Measurements from ENCODE around the gene ARHGEF10L.

Gene ARHGEF10L

DNA sequence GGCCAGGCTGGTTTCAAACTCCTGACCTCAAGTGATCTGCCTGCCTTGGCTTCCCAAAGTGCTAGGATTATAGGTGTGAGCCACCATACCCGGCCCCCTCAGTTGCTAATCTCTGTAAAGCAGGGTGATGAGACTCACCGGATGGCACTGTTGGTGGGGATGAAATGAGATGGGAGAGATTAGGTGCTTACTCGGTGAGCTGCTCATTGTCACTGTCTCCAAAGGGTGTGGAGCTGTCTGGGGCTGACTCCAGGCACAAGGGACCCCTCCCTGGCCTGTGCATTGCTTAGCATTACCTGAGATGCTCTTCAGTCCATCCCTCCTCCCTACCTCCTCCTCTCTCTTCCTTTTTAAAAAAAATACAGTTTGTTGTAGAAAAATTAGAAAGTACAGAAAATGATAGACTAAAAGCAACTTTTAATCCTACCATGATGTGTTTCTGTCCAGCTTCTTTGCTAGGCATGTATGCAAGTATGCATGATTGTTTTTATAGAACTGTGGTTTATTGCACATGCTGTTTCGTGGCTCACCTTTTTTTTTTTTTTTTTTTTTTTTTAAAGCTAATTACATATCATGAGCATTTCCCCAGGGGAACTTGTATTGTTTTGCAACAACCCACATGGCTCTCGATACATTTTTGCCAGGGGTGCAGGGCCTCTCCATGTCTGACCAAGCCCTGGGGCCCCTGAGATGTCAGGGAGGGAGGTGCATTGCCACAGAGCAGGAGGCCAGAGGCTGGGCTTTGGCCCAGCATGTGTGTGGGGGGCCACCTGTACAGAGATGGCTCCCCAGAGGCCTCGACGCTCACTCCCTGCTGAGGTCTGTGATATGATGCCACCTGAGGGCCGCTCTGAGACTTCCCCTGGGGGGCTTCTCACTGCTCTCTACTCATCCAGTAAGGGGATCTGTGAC is 55.4 kb downstream of the ARHGEF10L start:
- DNase-seq, result no peak

DNA sequence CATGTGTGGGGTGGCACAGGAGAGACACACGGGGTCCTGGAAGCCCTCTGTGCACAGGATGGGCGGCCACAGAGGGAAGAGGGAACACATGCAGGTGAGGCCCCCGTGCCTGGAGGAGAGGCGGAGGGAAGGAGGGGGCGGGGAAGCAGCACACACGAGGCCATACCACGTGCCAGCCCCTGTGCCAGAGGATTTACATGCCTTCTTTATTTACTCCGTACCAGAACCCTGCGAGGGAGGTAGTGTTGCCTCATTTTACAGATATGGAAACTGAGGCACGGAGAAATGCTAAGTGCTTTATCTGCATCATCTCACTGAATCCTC is 56.1 kb downstream of the ARHGEF10L start:
- DNase-seq, result no peak

DNA sequence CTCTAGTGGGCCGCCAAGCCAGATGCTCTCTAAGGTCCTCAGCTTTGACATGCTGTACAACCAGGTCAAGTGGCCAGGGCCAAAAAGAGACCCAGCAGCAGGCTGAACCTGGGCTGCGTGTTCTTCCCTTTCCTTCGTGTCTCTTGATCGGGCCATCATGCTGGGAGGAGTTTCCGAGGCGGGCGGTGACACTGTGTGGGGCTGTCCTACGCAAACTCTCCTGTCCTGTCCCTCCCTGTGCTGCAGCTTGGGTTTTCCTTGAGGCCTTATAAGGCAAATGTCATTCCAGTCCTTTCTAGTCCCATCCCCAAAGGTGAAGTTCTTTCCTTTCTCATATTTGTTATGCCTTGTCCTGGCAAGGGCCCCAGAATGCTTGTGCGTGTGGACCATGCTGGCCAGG is 56.7 kb downstream of the ARHGEF10L start:
- no peak for DNase-seq

DNA sequence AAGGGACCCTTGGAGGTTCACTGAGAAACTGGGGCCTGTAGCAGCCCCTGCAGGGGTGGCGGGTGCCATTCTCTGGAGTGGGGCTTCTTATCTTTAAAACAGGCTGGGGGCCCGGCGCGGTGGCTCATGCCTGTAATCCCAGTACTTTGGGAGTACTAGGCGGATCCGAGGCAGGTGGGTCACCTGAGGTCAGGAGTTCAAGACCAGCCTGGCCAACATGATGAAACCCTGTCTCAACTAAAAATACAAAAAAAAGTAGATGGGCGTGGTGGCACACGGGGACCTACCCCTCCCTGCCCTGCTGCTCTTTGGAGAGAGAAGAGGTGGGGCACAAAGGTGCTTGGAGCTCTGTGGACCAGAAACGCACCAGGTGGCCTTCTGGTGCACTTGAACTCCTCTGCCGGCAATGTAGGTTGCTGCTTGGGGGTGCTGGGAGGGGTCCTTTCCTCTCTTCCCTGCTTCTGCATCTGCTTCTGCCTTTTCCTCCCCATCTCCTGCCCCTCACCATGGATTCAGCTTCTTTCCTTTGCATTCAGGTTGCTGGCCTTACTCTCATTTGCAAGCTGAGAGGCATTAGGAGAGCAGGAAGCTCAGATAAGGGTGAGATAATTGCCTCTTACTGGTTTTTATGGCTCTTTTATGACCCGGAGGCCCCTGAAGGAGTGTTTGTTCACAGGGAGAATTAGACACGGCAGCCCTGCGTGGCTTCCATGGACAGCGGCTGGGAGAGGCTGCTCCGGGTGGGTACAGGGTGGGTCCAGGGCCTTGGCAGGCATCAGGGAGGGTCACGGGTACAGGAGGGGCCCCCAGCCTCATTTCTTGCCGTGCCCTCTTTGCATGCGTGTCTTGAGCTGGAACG is 57.4 kb downstream of the ARHGEF10L start:
- peak in 1 of 2 experiments; percentile 46 for DNase-seq

DNA sequence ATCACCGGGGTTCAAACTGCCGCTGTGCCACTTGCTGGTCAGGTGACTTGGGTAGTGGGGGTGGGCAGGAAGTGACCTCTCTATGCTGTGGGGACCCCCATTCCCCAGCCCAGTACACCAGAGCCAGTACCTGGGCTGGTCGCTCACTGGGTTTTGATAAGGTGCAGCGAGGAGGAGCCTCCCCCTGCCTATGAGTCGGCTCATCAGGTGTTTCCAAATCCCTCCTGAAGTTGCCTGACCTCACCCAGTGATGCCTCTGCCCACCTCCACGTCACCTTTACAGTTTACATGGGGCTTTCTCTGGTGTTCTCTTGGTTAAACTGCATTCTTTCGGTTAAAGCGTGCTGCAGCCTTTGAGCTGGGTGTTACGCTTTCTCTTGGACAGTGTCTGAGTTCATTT is 58.2 kb downstream of the ARHGEF10L start:
- no peak for DNase-seq

DNA sequence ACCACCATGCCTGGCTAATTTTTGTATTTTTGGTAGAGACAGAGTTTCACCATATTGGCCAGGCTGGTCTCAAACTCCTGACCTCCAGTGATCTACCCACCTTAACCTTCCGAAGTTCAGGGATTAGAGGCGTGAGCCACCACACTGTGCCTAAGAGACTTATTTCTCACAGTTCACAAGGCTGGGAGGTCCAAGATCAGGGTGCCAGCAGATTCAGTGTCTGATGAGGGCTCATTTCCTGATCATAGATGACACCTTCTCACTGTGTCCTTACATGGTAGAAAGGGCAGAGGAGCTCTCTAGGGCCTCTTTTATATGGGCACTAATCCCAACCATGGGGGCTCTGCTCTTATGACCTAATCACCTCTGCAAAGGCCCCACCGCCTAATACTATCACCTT is 58.8 kb downstream of the ARHGEF10L start:
- DNase-seq, result no peak

DNA sequence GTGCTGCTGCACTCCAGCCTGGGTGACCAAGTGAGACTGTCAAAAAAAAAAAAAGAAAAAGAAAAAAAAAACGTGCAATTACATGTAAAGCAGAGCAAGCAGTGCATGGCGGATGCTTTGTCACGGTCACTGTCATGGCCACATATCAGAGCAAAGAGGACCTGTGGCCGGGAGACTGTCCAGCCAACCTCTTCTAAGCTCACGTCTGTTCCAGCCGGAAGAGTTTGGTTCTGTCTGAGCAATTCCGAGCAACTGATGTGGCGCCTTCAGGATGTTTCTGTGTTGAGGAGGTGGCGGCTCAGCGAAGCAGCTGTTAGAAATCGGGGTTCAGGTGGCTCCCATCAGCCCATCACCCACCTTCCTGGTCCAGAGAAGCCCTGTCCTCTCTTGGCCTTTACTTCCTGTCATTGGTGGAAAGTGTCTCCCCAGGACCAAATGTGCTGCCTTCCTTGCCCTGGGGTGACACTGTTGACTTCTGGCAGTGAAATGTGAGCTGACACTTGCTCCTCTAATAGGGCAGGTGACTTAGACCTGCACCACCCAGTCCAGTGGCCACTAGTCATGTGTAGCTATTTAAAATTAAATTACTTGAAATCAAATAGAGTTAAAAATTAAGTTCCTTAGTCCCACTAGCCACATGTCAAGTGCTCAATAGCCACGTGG is 59.9 kb downstream of the ARHGEF10L start:
- DNase-seq, result no peak

DNA sequence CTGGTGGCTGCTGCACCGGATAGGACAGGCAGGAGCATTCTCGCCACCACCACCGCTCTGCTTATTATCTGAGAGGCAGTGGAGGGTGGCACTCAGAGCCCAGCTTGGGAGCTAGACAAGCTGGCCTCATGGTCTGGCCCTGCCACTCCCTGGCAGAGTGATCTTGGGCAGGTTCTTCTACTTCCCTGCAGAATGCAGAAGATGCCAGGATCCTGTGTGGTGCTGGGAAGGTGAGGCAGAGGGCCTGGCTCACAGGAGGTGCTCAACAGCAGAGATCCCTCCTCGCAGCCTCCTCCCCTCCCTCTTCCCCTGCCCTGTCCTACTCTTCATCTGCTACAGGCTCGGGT is 60.4 kb downstream of the ARHGEF10L start:
- DNase-seq, result no peak

DNA sequence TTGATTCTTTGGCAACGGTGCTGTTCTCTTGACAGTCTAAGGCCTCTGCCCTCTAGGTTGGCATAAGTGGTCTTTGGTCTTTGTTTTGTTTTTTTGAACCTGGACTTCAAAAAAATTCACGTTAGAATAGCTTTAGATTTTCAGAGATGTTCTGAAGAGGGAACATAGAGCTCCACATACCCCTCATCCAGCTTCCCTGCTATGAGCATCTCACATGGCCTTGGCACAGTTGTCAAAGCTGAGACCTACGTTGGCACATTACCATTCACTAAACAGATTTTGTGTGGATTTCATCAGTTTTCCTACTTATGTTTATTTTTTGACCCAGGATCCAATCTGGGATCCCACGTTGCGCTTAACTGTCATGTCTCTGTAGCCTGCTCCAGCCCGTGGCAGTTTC is 60.8 kb downstream of the ARHGEF10L start:
- no peak for DNase-seq

DNA sequence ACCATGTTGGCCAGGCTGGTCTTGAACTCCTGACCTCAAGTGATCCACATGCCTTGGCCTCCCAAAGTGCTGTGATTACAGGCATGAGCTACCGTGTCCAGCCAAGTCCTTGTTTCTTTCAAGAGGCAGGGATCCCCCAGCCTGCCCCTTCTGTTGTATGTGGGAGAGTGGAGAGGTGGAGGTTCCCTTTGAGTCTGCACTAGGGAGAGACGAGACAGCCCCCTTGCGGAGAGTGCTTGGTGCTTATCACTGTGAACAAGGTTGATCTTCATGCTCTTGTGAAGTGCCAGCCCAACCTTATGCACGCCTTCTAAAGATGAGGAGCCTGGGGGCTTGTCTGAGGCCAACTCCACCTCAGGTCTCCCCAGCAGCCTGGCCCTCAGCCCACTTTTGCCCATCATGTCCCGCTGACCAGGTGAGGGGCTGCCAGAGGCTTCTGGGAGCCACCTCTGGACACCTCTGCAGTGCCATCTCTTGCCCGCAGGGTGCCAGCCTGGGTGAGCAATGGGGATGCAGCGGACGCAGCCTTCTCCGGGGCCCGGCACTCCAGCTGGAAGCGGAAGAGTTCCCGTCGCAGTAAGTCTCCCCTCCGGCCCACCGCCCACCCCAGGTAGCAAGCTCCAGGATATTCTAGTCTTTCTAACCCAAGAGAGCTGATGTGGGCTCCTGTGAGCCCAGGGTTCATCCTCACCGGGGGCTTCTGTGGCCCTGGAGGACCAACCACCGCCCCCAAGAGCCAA is 62.3 kb downstream of the ARHGEF10L start:
- no peak for DNase-seq

DNA sequence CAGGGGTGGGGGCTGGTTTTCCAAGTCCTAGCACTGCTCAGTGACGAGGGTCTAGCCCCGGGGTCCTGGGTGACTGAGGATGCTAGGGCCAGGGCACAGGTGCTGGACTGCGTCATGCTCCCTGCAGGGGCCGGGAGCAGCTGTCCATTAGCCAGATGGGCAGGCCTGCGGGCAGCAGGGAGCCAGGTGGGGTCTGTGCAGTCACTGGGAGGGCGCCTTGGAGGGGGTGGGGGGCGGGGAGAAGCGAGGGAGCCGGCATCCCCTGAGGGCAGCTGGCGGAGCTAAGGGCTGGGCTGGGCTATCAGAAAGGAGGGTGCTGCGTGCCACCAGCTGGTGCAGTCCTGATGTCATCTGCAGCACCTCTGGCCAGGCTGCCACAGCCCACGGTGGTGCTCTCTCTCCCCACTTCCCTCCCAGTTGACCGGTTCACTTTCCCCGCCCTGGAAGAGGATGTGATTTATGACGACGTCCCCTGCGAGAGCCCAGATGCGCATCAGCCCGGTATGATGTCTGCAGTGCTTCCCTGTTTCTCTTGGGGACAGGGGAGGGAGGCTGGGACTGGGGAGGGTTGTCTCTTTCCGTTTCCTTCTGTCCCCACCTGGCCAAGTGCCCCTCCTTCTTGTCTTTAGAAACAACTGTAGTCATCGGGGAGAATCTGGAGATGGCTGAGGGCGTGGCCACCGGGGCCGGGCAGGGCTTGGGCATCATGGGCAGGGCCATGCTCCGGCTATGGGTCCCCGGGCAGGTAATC is 63.8 kb downstream of the ARHGEF10L start:
- no peak for DNase-seq

DNA sequence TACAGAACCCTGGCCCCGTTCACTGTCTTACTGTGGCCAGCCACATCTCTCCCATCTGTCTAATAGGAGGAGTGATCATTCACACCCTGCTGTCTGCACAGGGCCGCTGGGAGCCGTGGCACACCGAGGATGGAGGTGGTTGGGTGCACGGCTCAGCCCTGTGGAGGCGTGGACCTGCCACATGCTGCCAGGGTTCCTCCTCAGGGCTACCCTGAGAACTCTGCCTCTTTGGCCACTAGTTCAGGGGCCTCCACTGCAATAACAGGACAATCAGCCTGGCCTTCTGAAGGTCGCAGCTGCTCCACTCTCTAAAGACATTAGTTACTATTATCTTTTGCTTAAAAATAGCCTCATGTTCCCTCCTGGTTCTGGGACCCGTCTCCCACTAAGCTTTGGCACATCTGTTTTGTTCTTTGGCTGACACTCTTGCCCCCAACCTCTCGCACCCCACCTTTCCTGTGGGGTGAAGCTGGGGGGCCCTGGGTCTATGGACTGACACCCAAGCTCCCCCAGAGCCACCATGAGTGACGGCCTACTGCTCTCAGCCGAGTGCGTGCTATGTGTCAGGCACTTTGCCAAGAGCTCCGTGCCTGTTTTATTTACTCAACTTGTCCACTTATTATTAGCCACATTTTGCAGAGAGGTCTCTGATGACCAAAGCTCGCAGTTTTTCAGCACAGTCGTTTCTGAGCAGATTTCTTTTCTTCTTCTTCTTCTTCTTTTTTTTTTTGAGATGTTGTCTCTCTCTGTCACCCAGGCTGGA is 66.3 kb downstream of the ARHGEF10L start:
- DNase-seq, result peak in 1 of 2 experiments; percentile 13

DNA sequence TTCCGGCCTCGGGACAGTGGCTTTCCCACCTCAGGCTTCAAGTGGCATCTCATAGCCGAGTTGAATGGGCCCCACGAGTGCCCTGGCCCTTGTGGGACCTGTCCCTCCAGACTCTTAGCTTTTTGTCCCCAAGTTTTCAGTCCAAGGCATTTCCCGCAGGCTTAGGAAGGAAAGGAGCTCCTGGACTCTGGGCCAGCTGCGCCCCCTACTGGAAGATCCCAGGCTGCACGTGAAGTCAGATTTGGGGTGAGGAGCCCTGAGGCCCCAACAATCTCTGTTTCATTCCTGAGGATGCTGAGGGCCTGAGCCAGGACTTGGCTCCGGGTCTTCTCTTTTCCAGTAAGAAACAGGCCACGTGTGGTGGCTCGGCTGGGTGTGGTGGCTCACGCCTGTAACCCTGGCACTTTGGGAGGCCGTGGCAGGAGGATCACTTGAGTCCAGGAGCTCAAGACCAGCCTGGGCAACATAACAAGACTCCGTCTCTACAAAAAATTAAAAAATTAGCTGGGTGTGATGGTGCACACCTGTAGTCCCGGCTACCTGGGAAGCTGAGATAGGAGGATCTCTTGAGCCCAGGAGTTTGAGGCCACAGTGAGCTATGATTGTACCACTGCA is 67.4 kb downstream of the ARHGEF10L start:
- peak; percentile 52 to 57 for DNase-seq

DNA sequence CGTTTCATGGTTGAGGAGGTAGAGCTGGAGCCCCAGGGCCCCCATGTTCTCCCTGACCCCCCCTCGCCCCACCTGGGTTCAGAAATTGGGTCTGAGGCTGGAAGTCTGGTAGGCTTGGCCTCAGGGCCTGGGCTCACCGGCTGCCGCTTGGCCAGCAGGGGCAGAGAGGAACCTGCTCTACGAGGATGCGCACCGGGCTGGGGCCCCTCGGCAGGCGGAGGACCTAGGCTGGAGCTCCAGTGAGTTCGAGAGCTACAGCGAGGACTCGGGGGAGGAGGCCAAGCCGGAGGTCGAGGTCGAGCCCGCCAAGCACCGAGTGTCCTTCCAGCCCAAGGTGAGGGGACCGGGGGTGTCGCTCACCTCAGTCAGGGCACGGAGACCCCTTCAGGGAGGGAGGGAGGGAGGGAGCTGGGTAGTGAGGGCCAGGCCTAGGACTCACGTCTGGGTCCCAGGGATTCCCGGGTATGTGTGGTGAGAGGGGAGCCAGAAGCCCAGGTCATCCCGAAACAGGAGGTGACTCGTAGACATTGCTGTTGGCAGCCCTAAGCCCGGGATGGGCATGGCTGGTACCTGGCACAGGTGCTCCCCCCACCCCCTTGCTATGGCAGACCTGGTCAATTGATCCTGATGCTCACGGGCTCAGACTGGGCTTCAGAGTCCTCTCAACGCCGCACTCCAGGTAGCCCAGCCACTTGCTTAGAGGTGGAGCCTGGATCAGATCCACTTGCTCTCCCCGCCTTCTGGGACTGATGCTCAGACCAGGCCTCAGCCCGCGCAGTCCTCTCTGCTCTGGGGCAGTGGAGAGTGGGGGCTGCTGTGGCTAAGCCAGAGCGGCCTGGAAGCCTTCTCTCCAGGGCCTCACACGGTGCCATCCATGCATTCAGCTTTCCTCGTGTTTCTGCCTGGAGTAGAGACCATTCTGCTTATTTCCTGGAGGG is 68.4 kb downstream of the ARHGEF10L start:
- no peak for DNase-seq

DNA sequence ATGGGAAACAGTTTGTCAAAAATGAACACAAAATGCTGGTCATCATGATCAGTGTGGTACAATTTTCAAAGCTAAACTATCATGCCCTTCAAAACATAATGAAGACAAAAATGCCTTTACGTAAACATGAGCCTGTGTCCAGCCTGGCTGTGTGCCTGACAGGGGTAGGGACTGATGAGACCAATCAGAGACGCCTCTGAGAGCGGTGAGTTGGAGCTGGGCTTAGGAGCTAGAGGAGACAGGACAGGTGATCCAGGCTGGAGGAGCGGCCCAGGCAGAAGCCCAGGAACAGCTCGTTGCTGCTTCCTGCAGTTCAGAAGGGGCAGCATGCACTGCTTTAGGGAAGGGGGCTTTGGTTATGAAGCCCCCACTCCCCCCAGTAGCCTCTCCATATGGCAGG is 70.0 kb downstream of the ARHGEF10L start:
- DNase-seq, result no peak

DNA sequence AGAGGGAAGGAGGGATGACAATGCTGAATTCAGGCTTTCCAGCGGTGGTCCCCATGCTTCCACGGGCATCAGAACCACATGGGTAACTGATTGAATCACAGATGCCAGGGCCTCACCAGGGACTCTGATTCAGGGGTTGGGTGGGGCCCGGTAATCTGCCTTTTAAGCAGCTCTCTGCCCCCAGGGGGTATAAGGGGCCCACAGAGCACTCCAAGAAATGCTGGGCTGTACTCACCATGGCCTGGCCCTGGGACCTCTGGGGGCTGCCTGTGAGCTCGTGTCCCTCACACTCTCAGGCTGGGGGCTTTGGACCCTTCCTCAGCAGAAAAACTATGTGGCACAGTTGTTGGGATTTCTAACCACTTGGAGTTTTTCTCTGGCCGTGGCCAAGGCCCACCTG is 70.6 kb downstream of the ARHGEF10L start:
- DNase-seq, result no peak

DNA sequence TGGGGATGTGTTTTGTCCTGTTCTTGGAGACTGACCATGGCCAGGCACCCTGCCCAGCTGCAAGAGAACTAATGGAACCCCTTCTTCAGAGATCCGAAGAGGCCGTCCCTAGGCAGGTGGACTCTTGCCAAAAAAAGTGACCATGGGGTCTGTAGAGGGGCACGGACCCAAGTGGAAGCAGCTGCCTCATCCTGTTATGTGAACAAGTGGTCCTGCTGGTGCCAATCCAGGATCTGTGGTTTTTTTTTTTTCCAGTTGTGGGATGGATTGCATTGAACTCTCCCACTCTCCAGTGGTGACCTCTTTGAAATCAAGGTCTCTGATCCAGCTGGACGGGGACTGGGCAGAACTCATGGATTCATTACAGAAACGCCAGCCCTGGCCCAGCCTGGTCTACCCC is 71.2 kb downstream of the ARHGEF10L start:
- DNase-seq, result no peak

DNA sequence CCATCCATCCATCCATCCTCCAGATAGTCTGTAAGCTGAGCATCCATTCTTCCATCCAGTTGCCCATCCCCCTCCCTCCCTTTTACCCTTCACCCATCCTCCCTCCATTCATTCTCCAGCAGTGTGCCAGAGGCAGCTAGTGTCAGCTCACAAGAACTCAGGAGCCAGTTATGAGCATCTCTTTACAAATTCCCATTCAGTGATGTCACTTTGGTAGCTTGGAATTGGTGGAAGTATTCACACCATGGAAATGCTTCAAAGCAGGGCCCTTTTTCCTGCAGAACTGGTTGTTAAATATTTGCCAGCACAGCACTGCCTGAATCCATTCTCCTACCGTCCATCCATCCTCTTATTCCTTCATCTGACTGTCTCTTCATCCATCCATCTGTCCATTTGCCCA is 72.5 kb downstream of the ARHGEF10L start:
- DNase-seq, result no peak

DNA sequence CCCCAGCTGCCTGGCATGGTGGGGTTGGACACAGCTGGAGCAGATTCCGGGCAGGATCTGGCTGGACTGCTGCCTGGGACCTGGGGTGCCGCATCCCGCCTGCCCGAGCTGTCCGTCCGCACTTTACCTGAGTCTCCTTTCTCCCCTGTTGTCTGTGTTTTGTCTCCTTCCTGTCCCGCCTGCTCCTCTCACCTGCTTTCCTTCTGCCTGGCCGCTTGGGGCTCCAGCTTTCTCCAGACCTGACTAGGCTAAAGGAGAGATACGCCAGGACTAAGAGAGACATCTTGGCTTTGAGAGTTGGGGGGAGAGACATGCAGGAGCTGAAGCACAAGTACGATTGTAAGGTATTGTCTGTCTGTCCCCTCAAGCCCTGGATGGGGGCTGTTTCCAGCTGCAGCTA is 73.3 kb downstream of the ARHGEF10L start:
- no peak for DNase-seq

DNA sequence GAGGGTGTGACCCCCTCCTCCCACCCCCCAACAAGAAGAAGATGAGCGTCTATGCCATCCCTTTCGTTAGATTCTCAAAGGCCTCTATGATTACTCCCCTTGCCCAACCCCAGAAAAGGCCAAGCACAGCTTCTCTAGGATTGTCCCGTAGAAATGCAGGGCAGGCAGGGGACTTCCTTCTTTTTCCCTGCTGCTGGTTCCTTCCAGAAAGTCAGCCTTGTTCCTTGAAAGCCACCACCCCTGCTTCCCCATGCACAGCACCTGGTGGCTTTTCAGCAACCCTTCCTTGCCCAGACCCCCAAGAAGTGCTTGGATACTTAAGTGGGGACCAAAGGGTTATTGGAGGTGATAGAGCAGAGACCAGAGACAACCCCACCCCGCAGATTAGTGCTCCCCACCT is 75.1 kb downstream of the ARHGEF10L start:
- DNase-seq, result no peak
